ENCODE measurements around the gene ADAP2.
"Not testable (repeated sequence)": the region's sequence is repeated elsewhere in the genome, so short reads cannot be mapped to it uniquely, and the experiment has no call there.

DNA sequence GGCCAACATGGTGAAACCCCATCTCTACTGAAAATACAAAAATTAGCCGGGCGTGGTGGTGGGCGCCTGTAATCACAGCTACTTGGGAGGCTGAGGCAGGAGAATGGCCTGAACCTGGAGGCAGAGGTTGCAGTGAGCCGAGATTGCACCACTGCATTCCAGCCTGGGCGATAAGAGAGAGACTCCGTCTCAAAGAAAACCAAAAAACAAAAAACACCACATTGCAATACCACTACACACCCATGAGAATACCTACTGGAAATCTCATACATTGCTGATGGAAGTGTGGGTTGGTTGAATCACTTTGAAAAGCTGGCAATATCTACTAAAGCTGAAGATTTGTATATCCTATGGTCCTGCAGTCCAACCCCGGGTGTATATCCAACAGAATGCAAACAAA lies 11.6 kb upstream of the ADAP2 start:
- not testable (repeated sequence) for TF ChIP-seq POLR2AphosphoS5 (IDR thresholded peaks at IDR 0.05; ENCODE audit: borderline replicate concordance, low read depth, low read length); EZH2 (IDR thresholded peaks at IDR 0.05)
